Gastrocnemius medialis (tissue), 4 donors: Measurements from ENCODE around the gene KRTAP1-5.

Source experiments
- POLR2A ChIP-seq, 2 donors: fragments of 450-650 bp; IDR thresholded peaks; one replicate each; pipeline ENCODE4 v1.6.1; 2017; ENCODE audit warnings: antibody characterized with exemption in 2 of 2, mild to moderate bottlenecking in 2 of 2, moderate library complexity in 2 of 2
- TF ChIP-seq, protein P1 (sequence below), 5 experiments: fragments of 450-650 bp in 3 of 5; fragments of 200-600 bp in 2 of 5; sonication (generic) in 2 of 5; IDR thresholded peaks in 4 of 5; conservative IDR thresholded peaks in 1 of 5; 1 replicate in 4 of 5; 2 replicates in 1 of 5; pipeline ENCODE4 v1.5.1; 2016 to 2019; ENCODE audit warnings: antibody characterized with exemption in 5 of 5, mild to moderate bottlenecking in 3 of 5, moderate library complexity in 3 of 5

DNA sequence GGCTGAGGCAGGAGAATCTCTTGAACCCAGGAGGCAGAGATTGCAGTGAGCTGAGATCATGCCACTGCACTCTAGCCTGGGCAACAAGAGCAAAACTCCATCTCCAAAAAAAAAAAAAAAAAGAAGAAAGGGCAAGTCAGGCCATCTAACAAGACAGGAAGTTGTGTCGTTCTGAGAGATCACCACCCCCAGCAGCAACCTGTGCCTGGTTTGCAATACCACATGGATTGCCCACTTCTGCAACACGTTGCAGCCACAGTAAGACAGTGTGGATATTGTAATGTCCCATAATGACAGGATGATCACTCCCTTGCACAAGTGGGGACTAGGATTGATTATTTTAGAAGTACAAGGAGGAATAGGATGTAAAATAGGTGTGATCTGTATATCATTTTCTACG lies 42.0 kb upstream of the KRTAP1-5 start:
- TF ChIP-seq, protein P1, sequence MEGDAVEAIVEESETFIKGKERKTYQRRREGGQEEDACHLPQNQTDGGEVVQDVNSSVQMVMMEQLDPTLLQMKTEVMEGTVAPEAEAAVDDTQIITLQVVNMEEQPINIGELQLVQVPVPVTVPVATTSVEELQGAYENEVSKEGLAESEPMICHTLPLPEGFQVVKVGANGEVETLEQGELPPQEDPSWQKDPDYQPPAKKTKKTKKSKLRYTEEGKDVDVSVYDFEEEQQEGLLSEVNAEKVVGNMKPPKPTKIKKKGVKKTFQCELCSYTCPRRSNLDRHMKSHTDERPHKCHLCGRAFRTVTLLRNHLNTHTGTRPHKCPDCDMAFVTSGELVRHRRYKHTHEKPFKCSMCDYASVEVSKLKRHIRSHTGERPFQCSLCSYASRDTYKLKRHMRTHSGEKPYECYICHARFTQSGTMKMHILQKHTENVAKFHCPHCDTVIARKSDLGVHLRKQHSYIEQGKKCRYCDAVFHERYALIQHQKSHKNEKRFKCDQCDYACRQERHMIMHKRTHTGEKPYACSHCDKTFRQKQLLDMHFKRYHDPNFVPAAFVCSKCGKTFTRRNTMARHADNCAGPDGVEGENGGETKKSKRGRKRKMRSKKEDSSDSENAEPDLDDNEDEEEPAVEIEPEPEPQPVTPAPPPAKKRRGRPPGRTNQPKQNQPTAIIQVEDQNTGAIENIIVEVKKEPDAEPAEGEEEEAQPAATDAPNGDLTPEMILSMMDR (IDR thresholded peaks at IDR 0.05 in 4 of 5, conservative IDR thresholded peaks at IDR 0.05 in 1 of 5) = no peak
- no peak for TF ChIP-seq POLR2A (IDR thresholded peaks at IDR 0.05)
